DOHH2 (cell line): ENCODE data around the gene TTC33.

Source experiments
- H3F3A ChIP-seq: fragments of 200-600 bp; sonication (generic), shearing (Covaris generic); 2 replicates; pipeline ENCODE4 v1.6.0; 2016; ENCODE audit warnings: antibody characterized with exemption, mild to moderate bottlenecking; ENCODE audit not compliant: control insufficient read depth, insufficient read depth
- H3K27ac ChIP-seq: fragments of 200-600 bp; sonication (generic); 2 replicates; pipeline ENCODE4 v1.5.1; 2014; ENCODE audit warnings: low read depth, mild to moderate bottlenecking, low read length, moderate library complexity
- H3K27me3 ChIP-seq: fragments of 200-600 bp; sonication (generic); 2 replicates; pipeline ENCODE4 v1.6.1; 2014; ENCODE audit warnings: mild to moderate bottlenecking, low read length, mixed read lengths; ENCODE audit not compliant: control insufficient read depth
- H3K36me3 ChIP-seq: fragments of 200-600 bp; sonication (generic); 2 replicates; pipeline ENCODE4 v1.6.1; 2014; ENCODE audit warnings: mild to moderate bottlenecking, low read length, moderate library complexity, mixed read lengths; ENCODE audit not compliant: control insufficient read depth
- H3K4me1 ChIP-seq: fragments of 200-600 bp; sonication (generic); 2 replicates; pipeline ENCODE4 v1.6.1; 2014; ENCODE audit warnings: mild to moderate bottlenecking, low read length, mixed read lengths; ENCODE audit not compliant: control insufficient read depth
- H3K4me2 ChIP-seq: fragments of 200-600 bp; sonication (generic); 2 replicates; pipeline ENCODE4 v1.6.0; 2014; ENCODE audit warnings: mild to moderate bottlenecking, low read length, moderate library complexity
- H3K4me3 ChIP-seq: fragments of 200-600 bp; sonication (generic); 2 replicates; pipeline ENCODE4 v1.5.1; 2014; ENCODE audit warnings: mild to moderate bottlenecking, low read length, mixed read lengths
- H3K79me2 ChIP-seq: fragments of 200-600 bp; sonication (generic); 2 replicates; pipeline ENCODE4 v1.6.1; 2014; ENCODE audit warnings: mild to moderate bottlenecking, low read length, mixed read lengths; ENCODE audit not compliant: control insufficient read depth
- H3K9me2 ChIP-seq: fragments of 200-600 bp; sonication (generic); replicated peaks from 2 replicates; pipeline ENCODE4 v1.6.1; 2014; ENCODE audit warnings: mild to moderate bottlenecking, low read length, mixed read lengths; ENCODE audit not compliant: control insufficient read depth
- H3K9me3 ChIP-seq: fragments of 200-600 bp; sonication (generic); 2 replicates; pipeline ENCODE4 v1.6.1; 2014; ENCODE audit warnings: antibody characterized with exemption, low read length, mixed read lengths; ENCODE audit not compliant: control insufficient read depth, insufficient read depth
- H4K20me1 ChIP-seq: fragments of 200-600 bp; sonication (generic); 2 replicates; pipeline ENCODE4 v1.6.0; 2014; ENCODE audit warnings: low read depth, mild to moderate bottlenecking, antibody characterized with exemption, low read length, moderate library complexity; ENCODE audit not compliant: control insufficient read depth, insufficient read depth
- EZH2phosphoT487 ChIP-seq: fragments of 200-600 bp; sonication (generic); IDR thresholded peaks from 2 replicates; pipeline ENCODE4 v1.6.1; 2017; ENCODE audit warnings: borderline replicate concordance, mild to moderate bottlenecking, antibody characterized with exemption, low read length, moderate library complexity, mixed read lengths
- TF ChIP-seq, protein P1 (sequence below): fragments of 200-600 bp; sonication (generic); IDR thresholded peaks from one replicate; pipeline ENCODE4 v1.5.1; 2014; ENCODE audit warnings: antibody characterized with exemption, mild to moderate bottlenecking, low read depth, low read length; ENCODE audit not compliant: poor library complexity, severe bottlenecking

TTC33 gene

DNA sequence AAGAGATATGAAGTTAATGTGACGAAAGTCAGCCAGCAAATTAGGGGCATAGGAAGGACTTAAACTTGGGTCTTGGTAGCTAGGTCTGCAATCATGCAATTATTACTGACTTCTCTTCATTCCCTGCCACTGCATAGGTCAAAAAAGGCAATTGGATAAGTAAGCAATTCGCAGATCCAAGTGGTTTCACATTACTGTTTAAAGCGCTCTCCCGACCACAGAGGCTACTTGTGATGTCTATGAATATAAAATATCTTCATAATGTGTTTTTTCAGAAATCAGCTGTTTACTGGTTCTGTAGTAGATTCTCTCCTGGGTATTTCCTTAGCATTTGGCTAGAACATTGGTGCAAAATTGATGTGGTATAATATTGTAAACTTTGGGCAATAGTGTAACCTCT is 250.7 kb downstream of the TTC33 start:
- Histone ChIP-seq H3K27me3 (no peaks in the 10 kb centered on the region), H3K36me3 (no peaks in the 10 kb centered on the region), H3K4me2 (no peak overlapping the region), H3K4me3 (no peak overlapping the region), H3K79me2 (no peaks in the 10 kb centered on the region), H4K20me1 (no peaks in the 10 kb centered on the region), H3F3A (no peaks in the 10 kb centered on the region), H3K4me1 (peaks cover 16% of the 10 kb centered on the region), H3K27ac (no peak overlapping the region), H3K9me3 (no peaks in the 10 kb centered on the region), H3K9me2 (no peaks in the 10 kb centered on the region)
- TF ChIP-seq EZH2phosphoT487: no peak
- TF ChIP-seq, protein P1, sequence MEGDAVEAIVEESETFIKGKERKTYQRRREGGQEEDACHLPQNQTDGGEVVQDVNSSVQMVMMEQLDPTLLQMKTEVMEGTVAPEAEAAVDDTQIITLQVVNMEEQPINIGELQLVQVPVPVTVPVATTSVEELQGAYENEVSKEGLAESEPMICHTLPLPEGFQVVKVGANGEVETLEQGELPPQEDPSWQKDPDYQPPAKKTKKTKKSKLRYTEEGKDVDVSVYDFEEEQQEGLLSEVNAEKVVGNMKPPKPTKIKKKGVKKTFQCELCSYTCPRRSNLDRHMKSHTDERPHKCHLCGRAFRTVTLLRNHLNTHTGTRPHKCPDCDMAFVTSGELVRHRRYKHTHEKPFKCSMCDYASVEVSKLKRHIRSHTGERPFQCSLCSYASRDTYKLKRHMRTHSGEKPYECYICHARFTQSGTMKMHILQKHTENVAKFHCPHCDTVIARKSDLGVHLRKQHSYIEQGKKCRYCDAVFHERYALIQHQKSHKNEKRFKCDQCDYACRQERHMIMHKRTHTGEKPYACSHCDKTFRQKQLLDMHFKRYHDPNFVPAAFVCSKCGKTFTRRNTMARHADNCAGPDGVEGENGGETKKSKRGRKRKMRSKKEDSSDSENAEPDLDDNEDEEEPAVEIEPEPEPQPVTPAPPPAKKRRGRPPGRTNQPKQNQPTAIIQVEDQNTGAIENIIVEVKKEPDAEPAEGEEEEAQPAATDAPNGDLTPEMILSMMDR: no peak

GRCh38 chr5:40503439-40503838 is 252.3 kb downstream of the TTC33 start:
- H3K27ac ChIP-seq: no peak overlapping the region
- no peak overlapping the region for H3K4me3 ChIP-seq
- peaks cover 16% of the 10 kb centered on the region for H3K4me1 ChIP-seq
- TF ChIP-seq EZH2phosphoT487: no peak
- no peaks in the 10 kb centered on the region for H4K20me1 ChIP-seq
- H3K27me3 ChIP-seq: no peaks in the 10 kb centered on the region
- H3F3A ChIP-seq: no peaks in the 10 kb centered on the region
- no peaks in the 10 kb centered on the region for H3K36me3 ChIP-seq
- no peaks in the 10 kb centered on the region for H3K9me2 ChIP-seq
- no peaks in the 10 kb centered on the region for H3K79me2 ChIP-seq
- H3K9me3 ChIP-seq: no peaks in the 10 kb centered on the region
- H3K4me2 ChIP-seq: no peak overlapping the region

DNA sequence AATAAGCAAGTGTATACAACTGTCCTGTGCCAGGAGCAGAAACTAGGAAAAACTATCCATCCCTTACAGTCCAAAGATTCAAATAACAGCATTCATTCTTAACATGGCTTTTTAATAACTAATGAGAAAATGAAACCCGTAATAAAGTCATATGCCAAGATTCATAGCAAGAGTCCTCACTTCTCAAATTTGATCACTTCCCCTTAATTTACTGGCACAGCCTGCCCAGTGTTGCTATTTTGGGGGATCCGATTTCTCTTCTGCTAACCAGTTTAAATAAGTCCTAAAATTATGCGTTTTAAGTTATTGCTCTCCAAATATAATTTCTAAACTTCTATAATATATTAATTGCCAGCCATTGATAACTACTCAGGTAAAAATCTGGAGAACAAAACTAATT is 253.0 kb downstream of the TTC33 start:
- TF ChIP-seq EZH2phosphoT487: no peak
- TF ChIP-seq, protein P1: no peak
- Histone ChIP-seq H3K36me3 (no peaks in the 10 kb centered on the region), H3K79me2 (no peaks in the 10 kb centered on the region), H3F3A (no peaks in the 10 kb centered on the region), H3K4me1 (peaks cover 16% of the 10 kb centered on the region), H3K27ac (no peak overlapping the region), H3K4me2 (no peak overlapping the region), H4K20me1 (no peaks in the 10 kb centered on the region), H3K9me3 (no peaks in the 10 kb centered on the region), H3K27me3 (no peaks in the 10 kb centered on the region), H3K9me2 (no peaks in the 10 kb centered on the region), H3K4me3 (no peak overlapping the region)

DNA sequence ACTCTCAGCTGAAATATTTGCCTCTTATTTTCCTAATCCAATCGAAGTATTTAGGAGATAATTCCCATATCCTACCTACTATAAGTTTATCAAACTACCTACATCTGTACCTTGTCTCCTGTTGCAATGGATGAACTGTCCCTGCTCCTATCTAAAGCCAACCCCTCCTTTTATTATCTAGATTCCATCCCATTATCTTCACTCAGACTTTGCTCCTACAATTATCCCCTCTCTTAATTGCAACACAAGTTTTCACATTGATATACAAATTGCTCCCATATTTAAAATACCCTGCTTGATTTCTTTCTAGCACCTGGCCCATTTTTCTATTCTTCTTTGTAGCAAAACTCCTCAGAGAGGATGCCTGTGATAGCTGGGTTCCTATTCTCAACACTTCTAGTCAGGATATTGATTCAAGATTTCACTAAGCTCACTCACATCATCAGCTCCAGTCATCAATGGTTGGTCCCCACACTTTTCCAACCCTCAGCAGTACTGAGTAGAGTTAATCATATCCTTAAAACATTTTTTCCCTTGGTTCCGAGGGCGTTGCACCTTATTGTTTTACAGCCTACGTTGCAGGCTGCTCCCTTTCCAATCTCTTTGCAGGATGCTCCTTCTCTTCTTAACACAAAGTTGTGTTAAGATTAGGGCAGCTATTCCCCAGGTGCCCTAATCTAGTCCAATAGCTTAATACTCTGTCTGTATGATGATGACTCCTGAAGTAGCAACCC is 253.9 kb downstream of the TTC33 start:
- H3K79me2 ChIP-seq: no peaks in the 10 kb centered on the region
- no peaks in the 10 kb centered on the region for H3K9me3 ChIP-seq
- H3K4me3 ChIP-seq: no peak overlapping the region
- no peaks in the 10 kb centered on the region for H3K27me3 ChIP-seq
- no peak overlapping the region for H3K4me2 ChIP-seq
- H3F3A ChIP-seq: no peaks in the 10 kb centered on the region
- H3K4me1 ChIP-seq: peaks cover 16% of the 10 kb centered on the region
- no peaks in the 10 kb centered on the region for H3K36me3 ChIP-seq
- no peaks in the 10 kb centered on the region for H4K20me1 ChIP-seq
- no peak overlapping the region for H3K27ac ChIP-seq
- TF ChIP-seq EZH2phosphoT487: no peak
- TF ChIP-seq, protein P1: no peak
- H3K9me2 ChIP-seq: no peaks in the 10 kb centered on the region
